A549 (cell line): ENCODE data around the gene RRAGA. TPM values are rescaled to one million over a fixed set of nuclear protein-coding genes. Genes with fewer than 3 reads are reported as not detected.
"Not testable (repeated sequence)": the region's sequence is repeated elsewhere in the genome, so short reads cannot be mapped to it uniquely, and the experiment has no call there.

ENCODE experiments used
- ATAC-seq, 2 experiments: fragments of 200-7000 bp in 1 of 2; fragments of >200 bp in 1 of 2; cut with Nextera tagmentation in 1 of 2; cut with Tn5 transposase in 1 of 2; 3 replicates each; pipeline versions ENCODE4 v1.8.0 to v1.9.1; 2018 to 2020; ENCODE audit warnings: mild to moderate bottlenecking in 1 of 2, moderate library complexity in 1 of 2
- CTCF ChIA-PET: fragments of 300-600 bp; sonication (Branson Sonifier 250); formaldehyde crosslinking; extraction: SDS; loops from one replicate; lab custom pipeline; 2021; ENCODE audit warnings: antibody characterized with exemption, inconsistent platforms; lab: Yijun Ruan, JAX
- POLR2A ChIA-PET: fragments of 350-600 bp; formaldehyde crosslinking; extraction: SDS; loops from one replicate; lab custom pipeline; 2021; ENCODE audit warnings: antibody characterized with exemption, inconsistent platforms; lab: Yijun Ruan, JAX
- DNase-seq, 2 experiments: peaks; one replicate each; pipeline versions ENCODE4 v3.0.0 to v3.0.0-alpha.2; 2011 to 2016; ENCODE audit warnings: low read depth in 1 of 2, low spot score in 1 of 2
- FAIRE-seq: peaks from 2 replicates; lab custom pipeline; 2011; peaks lifted over from hg19 to GRCh38; lab: Jason Lieb, UNC
- H3K27ac ChIP-seq, 2 experiments: fragments of >200 bp; sonication (Bioruptor Twin); formaldehyde crosslinking; 3 replicates each; pipeline ENCODE4 v1.5.1; 2016 to 2017
- H3K4me1 ChIP-seq: fragments of >200 bp; sonication (Bioruptor Twin); formaldehyde crosslinking; 3 replicates; pipeline ENCODE4 v1.6.1; 2016
- H3K4me2 ChIP-seq: fragments of >200 bp; sonication (Bioruptor Twin); formaldehyde crosslinking; 3 replicates; pipeline ENCODE4 v1.6.1; 2016
- H3K4me3 ChIP-seq: fragments of >200 bp; sonication (Bioruptor Twin); formaldehyde crosslinking; 3 replicates; pipeline ENCODE4 v1.5.1; 2016
- H3K9me3 ChIP-seq: fragments of >200 bp; sonication (Bioruptor Twin); formaldehyde crosslinking; 3 replicates; pipeline ENCODE4 v1.6.1; 2016
- EP300 ChIP-seq, 2 experiments: fragments of >200 bp; sonication (Bioruptor Twin); formaldehyde crosslinking; IDR thresholded peaks; 2 replicates in 1 of 2; 3 replicates in 1 of 2; pipeline ENCODE4 v1.6.1; 2016 to 2017
- JUN ChIP-seq, 2 experiments: fragments of >200 bp; sonication (Bioruptor Twin); formaldehyde crosslinking; IDR thresholded peaks; 2 replicates in 1 of 2; 3 replicates in 1 of 2; pipeline ENCODE4 v1.6.1; 2016 to 2017
- NPAS2 ChIP-seq: fragments of 250-450 bp; sonication (Bioruptor Pico); IDR thresholded peaks from 2 replicates; pipeline ENCODE4 v1.8.0; 2022; ENCODE audit warnings: mild to moderate bottlenecking, moderate library complexity, borderline replicate concordance
- POLR2AphosphoS2 ChIP-seq: conservative IDR thresholded peaks from 2 replicates; pipeline ENCODE4 v1.6.1; 2012; ENCODE audit warnings: low read length, improper control_type of control experiment, inconsistent platforms
- RAD21 ChIP-seq, 2 experiments: fragments of >200 bp in 1 of 2; sonication (Bioruptor Twin) in 1 of 2; formaldehyde crosslinking in 1 of 2; IDR thresholded peaks in 1 of 2; conservative IDR thresholded peaks in 1 of 2; 2 replicates in 1 of 2; 3 replicates in 1 of 2; pipeline ENCODE4 v1.6.1; 2012 to 2018; ENCODE audit warnings: inconsistent platforms in 1 of 2
- RARB ChIP-seq: fragments of 250-450 bp; sonication (Bioruptor Pico); IDR thresholded peaks from 2 replicates; pipeline ENCODE4 v1.8.0; 2021; ENCODE audit warnings: mild to moderate bottlenecking, moderate library complexity
- WGBS: methylation state at CpG from one replicate; pipeline ENCODE4 v1.1.6; 2017; ENCODE audit errors: missing lambda C conversion rate; 5-methylcytosine and 5-hydroxymethylcytosine counted together
- polyA plus RNA-seq, 4 experiments: library from polyadenylated mRNA; depleted of rRNA in 3 of 4; stranded (reverse); fragments of >200 nt; fragmentation: RNase III in 1 of 4; extraction: RNeasy Plus Mini Kit Qiagen cat#74134 plus additional on column Dnase treatment in 1 of 4; gene quantifications; 2 replicates in 3 of 4; 3 replicates in 1 of 4; pipeline ENCODE4 v1.2.3, GENCODE V29; 2011 to 2017
- small RNA-seq, 6 experiments: library from RNA; depleted of rRNA; stranded (forward); fragments of <200 nt; gene quantifications; one replicate each; pipeline ENCODE3, GENCODE V24; 2012
- TF ChIP-seq, protein P1 (sequence below): fragments of >200 bp; sonication (Bioruptor Twin); formaldehyde crosslinking; IDR thresholded peaks from 3 replicates; pipeline ENCODE4 v1.5.1; 2016

Gene RRAGA
- polyA plus RNA-seq, 2 of the 4 experiments (the other 2 are of a cell fraction) = 115 to 133 TPM

DNA sequence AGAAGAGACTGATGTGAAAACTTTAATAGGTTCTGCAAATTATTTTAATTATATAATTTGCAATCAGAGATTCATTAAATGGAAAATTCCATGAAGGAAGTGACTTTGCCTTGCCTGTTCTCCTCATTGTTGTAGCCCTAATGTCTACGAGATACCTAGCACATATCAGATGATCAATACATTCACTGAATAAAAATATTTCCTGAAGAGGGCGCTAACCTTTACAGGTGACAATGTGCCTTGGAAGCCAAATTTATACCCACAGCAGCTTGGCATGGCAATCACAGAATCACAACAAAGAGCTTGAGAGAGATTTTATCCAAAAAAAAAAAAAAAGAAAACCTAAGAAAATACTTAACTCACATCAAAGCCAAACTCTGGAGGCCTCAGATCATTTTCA lies 36.1 kb downstream of the RRAGA start (continued):
- TF ChIP-seq JUN (IDR thresholded peaks at IDR 0.05) = no peak
- TF ChIP-seq RAD21 (conservative IDR thresholded peaks at IDR 0.05 in 1 of 2, IDR thresholded peaks at IDR 0.05 in 1 of 2) = peak; percentile 20 to 38; a peak in 1 of 5 replicates
- TF ChIP-seq RARB (CRISPR knock-in tag) = no peak
- no peak for TF ChIP-seq POLR2AphosphoS2
- TF ChIP-seq, all 56 proteins: peak for 3

DNA sequence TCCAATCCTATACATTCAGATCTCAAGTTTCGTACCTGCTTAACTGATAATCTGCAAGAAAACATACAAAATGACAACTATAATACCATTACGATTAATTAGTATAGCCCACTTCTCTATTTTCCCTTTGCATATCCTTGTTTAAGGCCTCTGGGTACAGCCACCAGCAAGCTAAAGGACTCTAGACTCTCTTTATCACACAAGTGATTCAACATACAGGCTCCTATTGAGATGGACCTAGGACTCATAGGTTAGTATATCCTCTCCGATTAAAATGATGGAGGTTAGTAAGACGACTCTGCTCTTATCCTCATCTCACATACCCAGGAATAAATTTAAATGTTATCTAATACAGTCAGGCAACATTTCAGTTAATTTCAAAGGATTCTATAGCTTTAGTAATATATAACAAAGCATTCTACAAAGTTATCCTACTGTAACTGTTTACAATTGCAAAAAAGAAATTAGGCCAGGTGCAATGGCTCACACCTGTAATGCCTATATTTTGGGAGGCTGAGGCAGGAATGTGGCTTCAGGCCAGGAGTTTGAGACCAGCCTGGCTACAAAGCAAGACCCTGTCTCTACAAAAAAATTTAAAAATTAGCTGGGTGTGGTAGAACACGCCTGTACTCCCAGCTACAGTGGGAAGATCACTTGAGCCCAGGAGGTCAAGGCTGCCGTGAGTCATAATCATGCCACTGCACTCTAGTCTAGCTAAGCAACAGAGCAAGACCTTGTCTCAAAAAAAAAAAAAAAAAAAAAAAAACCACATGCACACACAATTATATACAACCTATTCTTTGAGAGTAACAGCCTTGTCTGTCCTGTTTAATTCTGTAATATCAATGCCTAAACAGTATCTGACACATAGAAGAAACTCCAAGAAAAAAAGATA lies 38.1 kb downstream of the RRAGA start:
- Histone ChIP-seq H3K27ac (peak overlapping the region; percentile 40 to 49; a peak in 4 of 6 replicates), H3K4me3 (no peak overlapping the region), H3K4me1 (peaks cover 10% of the 10 kb centered on the region; the same call in 2 of the 3 replicates), H3K9me3 (no peaks in the 10 kb centered on the region), H3K4me2 (peak overlapping the region; percentile 11; the same call in 1 of the 3 replicates)
- TF ChIP-seq POLR2AphosphoS2 (no peak), RAD21 (conservative IDR thresholded peaks at IDR 0.05 in 1 of 2, IDR thresholded peaks at IDR 0.05 in 1 of 2) (no peak), NPAS2 (CRISPR knock-in tag) (no peak), EP300 (IDR thresholded peaks at IDR 0.05) (no peak)
- TF ChIP-seq, protein P1, sequence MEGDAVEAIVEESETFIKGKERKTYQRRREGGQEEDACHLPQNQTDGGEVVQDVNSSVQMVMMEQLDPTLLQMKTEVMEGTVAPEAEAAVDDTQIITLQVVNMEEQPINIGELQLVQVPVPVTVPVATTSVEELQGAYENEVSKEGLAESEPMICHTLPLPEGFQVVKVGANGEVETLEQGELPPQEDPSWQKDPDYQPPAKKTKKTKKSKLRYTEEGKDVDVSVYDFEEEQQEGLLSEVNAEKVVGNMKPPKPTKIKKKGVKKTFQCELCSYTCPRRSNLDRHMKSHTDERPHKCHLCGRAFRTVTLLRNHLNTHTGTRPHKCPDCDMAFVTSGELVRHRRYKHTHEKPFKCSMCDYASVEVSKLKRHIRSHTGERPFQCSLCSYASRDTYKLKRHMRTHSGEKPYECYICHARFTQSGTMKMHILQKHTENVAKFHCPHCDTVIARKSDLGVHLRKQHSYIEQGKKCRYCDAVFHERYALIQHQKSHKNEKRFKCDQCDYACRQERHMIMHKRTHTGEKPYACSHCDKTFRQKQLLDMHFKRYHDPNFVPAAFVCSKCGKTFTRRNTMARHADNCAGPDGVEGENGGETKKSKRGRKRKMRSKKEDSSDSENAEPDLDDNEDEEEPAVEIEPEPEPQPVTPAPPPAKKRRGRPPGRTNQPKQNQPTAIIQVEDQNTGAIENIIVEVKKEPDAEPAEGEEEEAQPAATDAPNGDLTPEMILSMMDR = no peak
- POLR2A ChIA-PET = interaction anchor here (0.8 kb wide), 1 partner anchor 143 kb away, joined by 5 read pairs; the partner anchor contains the start of gene DENND4C
- ATAC-seq (peak; percentile 66 to 70; a peak in 5 of 6 replicates), DNase-seq (peak in 1 of 2 experiments; percentile 38), FAIRE-seq (no peak)
- CTCF ChIA-PET = interaction anchor here (0.9 to 1.9 kb wide), 4 partner anchors 38 to 377 kb away, joined by 3 to 18 read pairs (median 5); partner anchors contain the start of gene RRAGA
- 78% methylated on average over 6 of the region's 6 CpGs for WGBS

DNA sequence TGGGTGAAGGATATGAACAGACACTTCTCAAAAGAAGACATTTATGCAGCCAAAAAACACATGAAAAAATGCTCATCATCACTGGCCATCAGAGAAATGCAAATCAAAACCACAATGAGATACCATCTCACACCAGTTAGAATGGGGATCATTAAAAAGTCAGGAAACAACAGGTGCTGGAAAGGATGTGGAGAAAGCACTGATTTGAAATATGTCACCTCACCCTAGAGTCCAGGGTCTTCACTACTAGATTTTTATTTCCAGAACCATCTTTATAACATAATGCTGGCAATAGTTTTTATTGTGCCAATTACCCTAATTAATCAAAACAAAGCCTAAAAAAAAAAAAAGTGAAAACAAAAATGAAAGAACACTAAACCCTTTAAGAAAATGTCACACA lies 48.2 kb downstream of the RRAGA start:
- H3K4me2 ChIP-seq, ATAC-seq: not testable (repeated sequence)

More for the DNA sequence above, 48.2 kb downstream of the RRAGA start:
- CTCF ChIA-PET = interaction anchor here (1.7 kb wide), 1 partner anchor 12 kb away, joined by 9 read pairs; no protein-coding TSS in a partner anchor
- FAIRE-seq, POLR2A ChIA-PET, DNase-seq, H3K9me3 ChIP-seq, H3K27ac ChIP-seq, H3K4me3 ChIP-seq: not testable (repeated sequence)
- peaks cover 13% of the 10 kb centered on the region; the same call in 2 of the 3 replicates for H3K4me1 ChIP-seq

Small RNA genes within 50 kb of the gene (small RNA-seq; reads per million reads assigned to genes)
- gene RF00019 = 0 reads per million in 6 experiments
- gene RNU6-264P = 0 reads per million in 6 experiments
- gene SCARNA8 = 3.6 to 61.9 (median 16.2) reads per million in 6 experiments

Other genes with a start within 250 kb of the RRAGA start
- not detected in 2 replicates for gene SAXO1, start 16.2 kb upstream of the RRAGA start, polyA plus RNA-seq (2011; rRNA removed)
- gene SAXO1, start 16.2 kb upstream of the RRAGA start, polyA plus RNA-seq (2017; fragmentation: RNase III; extraction: RNeasy Plus Mini Kit Qiagen cat#74134 plus additional on column Dnase treatment) = not detected in 3 replicates
- 24.1 and 34.6 TPM in 2 replicates for gene HAUS6, start 53.5 kb downstream of the RRAGA start, polyA plus RNA-seq (2011; rRNA removed)
- gene HAUS6, start 53.5 kb downstream of the RRAGA start, polyA plus RNA-seq (2017; fragmentation: RNase III; extraction: RNeasy Plus Mini Kit Qiagen cat#74134 plus additional on column Dnase treatment) = 21.9 to 23.8 TPM (median 22.4 TPM) in 3 replicates
- gene PLIN2, start 78.1 kb downstream of the RRAGA start, polyA plus RNA-seq (2011; rRNA removed) = 42.6 and 53.8 TPM in 2 replicates
- 23.0 to 28.3 TPM (median 23.0 TPM) in 3 replicates for gene PLIN2, start 78.1 kb downstream of the RRAGA start, polyA plus RNA-seq (2017; fragmentation: RNase III; extraction: RNeasy Plus Mini Kit Qiagen cat#74134 plus additional on column Dnase treatment)
- 40.9 and 44.1 TPM in 2 replicates for gene DENND4C, start 181.3 kb downstream of the RRAGA start, polyA plus RNA-seq (2011; rRNA removed)
- 15.0 to 17.4 TPM (median 16.0 TPM) in 3 replicates for gene DENND4C, start 181.3 kb downstream of the RRAGA start, polyA plus RNA-seq (2017; fragmentation: RNase III; extraction: RNeasy Plus Mini Kit Qiagen cat#74134 plus additional on column Dnase treatment)